DND-41 (cell line): ENCODE results near the gene KCNQ5.

Experiments used
- EZH2 ChIP-seq: IDR thresholded peaks from 3 replicates; pipeline ENCODE4 v1.6.1; 2012; ENCODE audit warnings: borderline replicate concordance, low read depth, mild to moderate bottlenecking, moderate library complexity, low read length, inconsistent platforms; ENCODE audit not compliant: severe bottlenecking
- TF ChIP-seq, protein P1 (sequence below): IDR thresholded peaks from 2 replicates; pipeline ENCODE4 v1.5.1; 2012; ENCODE audit warnings: borderline replicate concordance, low read length, moderate library complexity, mild to moderate bottlenecking; ENCODE audit not compliant: poor library complexity, severe bottlenecking; ENCODE audit errors: extremely low read depth

DNA sequence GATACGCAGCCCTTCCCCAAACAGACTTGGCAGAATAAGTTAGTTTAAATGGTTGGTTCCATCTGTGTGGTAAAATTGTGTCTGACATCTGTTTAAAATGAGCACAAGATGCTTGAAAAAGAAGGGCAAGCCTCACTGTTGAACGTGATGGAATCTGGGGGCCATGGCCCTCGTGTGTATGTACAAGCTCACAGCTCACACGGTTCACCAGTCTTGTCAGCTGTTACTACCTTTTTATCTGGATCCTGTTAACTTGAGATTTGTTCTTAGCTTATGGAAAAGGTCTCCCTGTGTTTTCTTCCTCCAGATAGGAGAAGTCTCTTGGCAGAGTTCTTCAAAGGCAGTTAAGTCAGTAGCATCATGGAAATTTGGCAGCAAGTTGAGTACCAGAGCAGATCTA lies 332.9 kb downstream of the KCNQ5 start:
- TF ChIP-seq, protein P1, sequence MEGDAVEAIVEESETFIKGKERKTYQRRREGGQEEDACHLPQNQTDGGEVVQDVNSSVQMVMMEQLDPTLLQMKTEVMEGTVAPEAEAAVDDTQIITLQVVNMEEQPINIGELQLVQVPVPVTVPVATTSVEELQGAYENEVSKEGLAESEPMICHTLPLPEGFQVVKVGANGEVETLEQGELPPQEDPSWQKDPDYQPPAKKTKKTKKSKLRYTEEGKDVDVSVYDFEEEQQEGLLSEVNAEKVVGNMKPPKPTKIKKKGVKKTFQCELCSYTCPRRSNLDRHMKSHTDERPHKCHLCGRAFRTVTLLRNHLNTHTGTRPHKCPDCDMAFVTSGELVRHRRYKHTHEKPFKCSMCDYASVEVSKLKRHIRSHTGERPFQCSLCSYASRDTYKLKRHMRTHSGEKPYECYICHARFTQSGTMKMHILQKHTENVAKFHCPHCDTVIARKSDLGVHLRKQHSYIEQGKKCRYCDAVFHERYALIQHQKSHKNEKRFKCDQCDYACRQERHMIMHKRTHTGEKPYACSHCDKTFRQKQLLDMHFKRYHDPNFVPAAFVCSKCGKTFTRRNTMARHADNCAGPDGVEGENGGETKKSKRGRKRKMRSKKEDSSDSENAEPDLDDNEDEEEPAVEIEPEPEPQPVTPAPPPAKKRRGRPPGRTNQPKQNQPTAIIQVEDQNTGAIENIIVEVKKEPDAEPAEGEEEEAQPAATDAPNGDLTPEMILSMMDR: no peak
- no peak for TF ChIP-seq EZH2
